GM21367 (cell line): ENCODE measurements around the gene MZB1.
A peak's percentile ranks its signal among the peaks of the same experiment; 100 is the strongest.
"Not testable (repeated sequence)": the region's sequence is repeated elsewhere in the genome, so short reads cannot be mapped to it uniquely, and the experiment has no call there.

Experiments
- ATAC-seq: cut with Tn5 transposase; IDR thresholded peaks from one replicate; pipeline ENCODE4 v1.9.1; 2021; ENCODE audit not compliant: unreplicated experiment

Gene MZB1

GRCh38 chr5:139410993-139411828, 21.5 kb upstream of the MZB1 start:
- no peak for ATAC-seq

- ATAC-seq: no peak
Observed at GRCh38 chr5:139410121-139410992, 20.6 kb upstream of the MZB1 start.

- not testable (repeated sequence) for ATAC-seq
Observed at GRCh38 chr5:139409116-139409515, 19.4 kb upstream of the MZB1 start.

DNA sequence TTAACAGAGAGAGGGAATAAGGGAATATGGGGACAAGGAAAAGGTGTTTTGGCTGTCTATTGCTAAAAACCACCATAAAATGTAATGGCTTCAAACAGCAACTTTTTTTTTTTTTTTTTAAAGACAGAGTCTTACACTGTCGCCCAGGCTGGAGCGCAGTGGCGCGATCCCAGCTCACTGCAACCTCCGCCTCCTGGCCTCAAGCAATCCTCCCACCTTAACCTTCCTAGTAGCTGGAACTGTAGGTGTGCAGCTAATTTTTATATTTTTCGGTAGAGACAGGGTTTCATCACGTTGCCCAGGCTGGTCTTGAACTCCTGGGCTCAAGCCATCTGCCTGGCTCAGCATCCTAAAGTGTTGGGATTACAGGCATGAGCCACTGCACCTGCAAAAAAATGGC, 18.5 kb upstream of the MZB1 start:
- no peak for ATAC-seq

DNA sequence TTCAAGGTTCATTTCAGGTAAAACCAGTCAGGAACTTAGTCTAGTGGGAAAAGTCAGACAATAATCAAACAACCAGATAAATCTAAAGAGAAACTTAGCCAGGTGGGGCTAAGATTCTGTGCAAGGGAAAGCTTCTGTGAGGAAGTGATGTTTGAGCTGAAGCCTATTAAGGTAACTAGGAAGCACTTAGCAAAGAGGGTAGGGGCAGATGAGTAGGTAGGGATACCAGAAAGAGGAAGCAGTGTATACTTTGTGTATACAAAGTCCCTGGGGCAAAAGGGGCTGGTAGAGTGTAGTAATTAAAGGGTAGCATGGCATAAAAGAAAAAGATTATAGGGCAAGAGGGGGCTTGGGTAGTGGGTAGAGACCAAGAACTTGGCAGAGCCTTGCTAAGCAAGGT, 17.8 kb upstream of the MZB1 start:
- no peak for ATAC-seq

- ATAC-seq: no peak
Observed at GRCh38 chr5:139406963-139407362, 17.2 kb upstream of the MZB1 start.

GRCh38 chr5:139404484-139404840, 14.7 kb upstream of the MZB1 start:
- ATAC-seq: no peak

DNA sequence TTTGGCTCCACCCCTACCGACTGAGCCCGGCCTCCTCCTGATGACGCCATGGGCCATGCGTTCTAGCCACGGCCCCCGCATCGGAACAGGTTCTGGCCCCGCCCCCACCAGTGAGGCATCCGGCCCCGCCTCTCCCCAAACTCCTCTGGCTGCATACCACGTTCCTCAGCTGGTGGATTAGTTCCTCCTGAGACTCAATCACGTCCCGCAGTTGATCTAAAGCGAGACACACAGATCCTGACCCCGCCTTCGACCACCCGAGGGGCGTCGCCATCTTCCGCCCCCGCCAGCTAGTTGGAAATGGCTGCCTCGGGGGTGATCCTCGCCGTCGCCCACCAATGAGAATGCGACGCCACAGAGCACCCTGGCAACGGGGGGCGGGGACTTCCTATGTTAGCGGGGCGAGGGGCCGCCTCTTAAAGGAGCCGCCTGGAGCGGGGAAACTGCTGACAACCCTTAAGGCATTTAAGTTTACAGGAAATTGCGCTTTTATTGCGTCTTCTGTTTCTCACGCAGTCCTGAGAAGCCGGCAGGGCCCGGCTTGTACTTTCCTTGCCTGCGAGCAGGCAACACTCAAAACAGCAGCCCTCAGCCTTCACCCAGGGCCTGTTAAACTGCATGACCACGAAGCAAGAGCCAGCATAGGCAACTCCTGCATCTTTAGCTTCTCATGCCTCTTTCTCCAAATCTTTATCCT, 14.2 kb upstream of the MZB1 start, which contains the start of gene SPATA24:
SPATA24 (minus strand) TSS at position 303 of the 697 bp plus-strand sequence; CDS start at position 274, 29 bp downstream.
- peak; percentile 71 for ATAC-seq

- ATAC-seq: no peak
Observed at GRCh38 chr5:139403418-139403786, 13.7 kb upstream of the MZB1 start.

GRCh38 chr5:139402561-139403158, 12.9 kb upstream of the MZB1 start:
- no peak for ATAC-seq

GRCh38 chr5:139401546-139401945, 11.8 kb upstream of the MZB1 start:
- no peak for ATAC-seq

DNA sequence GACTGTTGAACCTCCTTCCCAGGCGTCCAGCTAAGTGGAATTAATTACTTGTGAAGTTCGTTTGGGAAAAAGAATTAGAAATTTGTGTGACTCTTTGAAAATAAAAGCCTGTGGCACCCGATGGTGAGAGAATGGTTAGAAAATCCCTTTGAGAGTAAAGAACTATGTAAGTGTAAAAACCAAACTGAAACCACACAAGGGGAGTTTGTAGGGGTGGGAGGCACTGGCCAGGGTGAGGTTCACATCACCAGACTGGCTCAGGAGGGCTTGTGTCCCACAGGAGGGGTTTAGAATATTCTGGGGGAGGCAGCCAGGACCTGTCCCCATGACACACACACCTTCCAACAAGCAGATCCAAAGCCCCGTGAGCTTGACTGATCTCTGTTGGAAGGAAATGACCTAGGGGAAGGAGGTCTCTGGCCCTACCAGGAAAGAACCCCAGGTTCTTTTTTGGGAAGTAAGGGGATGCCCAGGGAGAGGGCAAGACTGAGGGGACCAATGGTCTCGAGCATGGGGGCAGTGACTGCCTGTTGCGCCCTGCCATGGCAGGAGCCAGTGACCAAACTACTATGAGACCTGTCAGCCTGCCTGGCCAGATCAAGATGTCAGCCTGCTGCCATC, 9.9 kb upstream of the MZB1 start:
- ATAC-seq: no peak

GRCh38 chr5:139397921-139398320, 8.2 kb upstream of the MZB1 start:
- no peak for ATAC-seq

DNA sequence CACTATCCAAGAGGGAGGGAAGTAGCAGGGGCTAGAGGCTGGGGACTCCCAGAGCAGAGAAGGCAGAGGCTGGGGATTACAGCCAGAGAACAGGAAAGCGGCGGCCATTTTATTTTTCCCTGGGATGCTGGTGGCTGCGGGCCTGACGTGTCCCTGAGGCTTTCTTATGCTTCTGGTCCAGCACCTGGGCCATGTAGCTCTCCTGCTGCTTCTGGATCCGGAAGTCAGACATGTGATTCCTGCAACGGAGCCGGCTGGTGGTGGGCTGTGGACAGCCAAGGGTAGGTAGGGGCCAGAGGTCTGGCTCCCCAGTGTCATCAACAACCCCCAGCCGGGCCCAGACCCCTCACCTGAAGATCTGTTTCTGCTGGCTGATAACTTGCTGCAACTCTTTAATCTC, 7.0 kb upstream of the MZB1 start:
- ATAC-seq: no peak

GRCh38 chr5:139395844-139396640, 6.3 kb upstream of the MZB1 start:
- ATAC-seq: no peak

GRCh38 chr5:139394654-139395566, 5.2 kb upstream of the MZB1 start, which contains the start of gene PROB1:
PROB1 (minus strand) TSS chr5:139395104; CDS start chr5:139395081, 23 bp downstream.
- no peak for ATAC-seq

- ATAC-seq: no peak
Observed at GRCh38 chr5:139394123-139394653, 4.5 kb upstream of the MZB1 start.

- ATAC-seq: no peak
Observed at GRCh38 chr5:139393497-139394122, 3.9 kb upstream of the MZB1 start.
